NOMO-1 treated with dmso at 0.1 percent for 144 hours (cell line): Measurements from ENCODE around the gene RAMP1.
"Not testable (repeated sequence)": the region's sequence is repeated elsewhere in the genome, so short reads cannot be mapped to it uniquely, and the experiment has no call there.

ENCODE experiments used
- DNase-seq: peaks from one replicate; lab custom pipeline; 2025; ENCODE audit not compliant: unreplicated experiment; lab: John Stamatoyannopoulos, UW

Gene RAMP1

GRCh38 chr2:237946423-237946822, 87.0 kb downstream of the RAMP1 start:
- DNase-seq: no peak

GRCh38 chr2:237951354-237951753, 91.9 kb downstream of the RAMP1 start:
- not testable (repeated sequence) for DNase-seq

- DNase-seq: no peak
Observed at GRCh38 chr2:237951878-237952277, 92.5 kb downstream of the RAMP1 start.

GRCh38 chr2:237952851-237953250, 93.4 kb downstream of the RAMP1 start:
- no peak for DNase-seq

- no peak for DNase-seq
Observed at GRCh38 chr2:237955640-237956401, 96.4 kb downstream of the RAMP1 start.

GRCh38 chr2:237956402-237956736, 96.9 kb downstream of the RAMP1 start:
- DNase-seq: no peak

GRCh38 chr2:237961637-237962036, 102.2 kb downstream of the RAMP1 start:
- no peak for DNase-seq
